Measurements from ENCODE around the gene GGA1.

GGA1 gene

GRCh38 chr22:37617431-37617830 lies 8.8 kb downstream of the GGA1 start:
- Mint-ChIP-seq H3K27me3 (no peaks in the 10 kb centered on the region), H3K27ac (no peak overlapping the region), H3K4me3 (no peak overlapping the region), H3K4me1 (no peaks in the 10 kb centered on the region), H3K36me3 (no peaks in the 10 kb centered on the region), H3K9me3 (no peaks in the 10 kb centered on the region)

- no peak overlapping the region for H3K4me3 Mint-ChIP-seq
- H3K27ac Mint-ChIP-seq, result no peak overlapping the region
- H3K27me3 Mint-ChIP-seq, result no peaks in the 10 kb centered on the region
- no peaks in the 10 kb centered on the region for H3K36me3 Mint-ChIP-seq
- H3K9me3 Mint-ChIP-seq, result no peaks in the 10 kb centered on the region
- peaks cover 3% of the 10 kb centered on the region for H3K4me1 Mint-ChIP-seq
Measured at GRCh38 chr22:37618072-37618656, 9.5 kb downstream of the GGA1 start.

GRCh38 chr22:37618674-37619073 lies 10.0 kb downstream of the GGA1 start:
- no peaks in the 10 kb centered on the region for H3K27me3 Mint-ChIP-seq
- H3K9me3 Mint-ChIP-seq, result no peaks in the 10 kb centered on the region
- no peak overlapping the region for H3K27ac Mint-ChIP-seq
- peaks cover 2% of the 10 kb centered on the region for H3K36me3 Mint-ChIP-seq
- H3K4me3 Mint-ChIP-seq, result no peak overlapping the region
- H3K4me1 Mint-ChIP-seq, result peaks cover 6% of the 10 kb centered on the region

- Mint-ChIP-seq H3K9me3 (no peaks in the 10 kb centered on the region), H3K36me3 (peaks cover 3% of the 10 kb centered on the region), H3K27me3 (no peaks in the 10 kb centered on the region), H3K4me1 (peaks cover 19% of the 10 kb centered on the region), H3K4me3 (no peak overlapping the region), H3K27ac (no peak overlapping the region)
Measured at GRCh38 chr22:37619991-37620390, 11.4 kb downstream of the GGA1 start.

GRCh38 chr22:37621352-37621860 lies 12.8 kb downstream of the GGA1 start:
- Mint-ChIP-seq H3K4me3 (no peak overlapping the region), H3K4me1 (peaks cover 33% of the 10 kb centered on the region), H3K27me3 (no peaks in the 10 kb centered on the region), H3K9me3 (no peaks in the 10 kb centered on the region), H3K36me3 (peaks cover 6% of the 10 kb centered on the region), H3K27ac (no peak overlapping the region)

GRCh38 chr22:37623075-37624016 lies 14.7 kb downstream of the GGA1 start:
- no peaks in the 10 kb centered on the region for H3K9me3 Mint-ChIP-seq
- peaks cover 51% of the 10 kb centered on the region for H3K4me1 Mint-ChIP-seq
- peak overlapping the region; percentile 59 for H3K4me3 Mint-ChIP-seq
- H3K27me3 Mint-ChIP-seq, result no peaks in the 10 kb centered on the region
- H3K36me3 Mint-ChIP-seq, result peaks cover 6% of the 10 kb centered on the region
- peak overlapping the region; percentile 86 for H3K27ac Mint-ChIP-seq

- peaks cover 6% of the 10 kb centered on the region for H3K36me3 Mint-ChIP-seq
- H3K4me1 Mint-ChIP-seq, result peaks cover 56% of the 10 kb centered on the region
- H3K4me3 Mint-ChIP-seq, result no peak overlapping the region
- H3K27ac Mint-ChIP-seq, result no peak overlapping the region
- H3K9me3 Mint-ChIP-seq, result no peaks in the 10 kb centered on the region
- no peaks in the 10 kb centered on the region for H3K27me3 Mint-ChIP-seq
Measured at GRCh38 chr22:37624017-37624365, 15.4 kb downstream of the GGA1 start.

- H3K27ac Mint-ChIP-seq, result peak overlapping the region; percentile 71
- peaks cover 6% of the 10 kb centered on the region for H3K36me3 Mint-ChIP-seq
- no peaks in the 10 kb centered on the region for H3K9me3 Mint-ChIP-seq
- no peaks in the 10 kb centered on the region for H3K27me3 Mint-ChIP-seq
- H3K4me1 Mint-ChIP-seq, result peaks cover 56% of the 10 kb centered on the region
- no peak overlapping the region for H3K4me3 Mint-ChIP-seq
Measured at GRCh38 chr22:37624876-37625275, 16.2 kb downstream of the GGA1 start.

- Mint-ChIP-seq H3K27me3 (no peaks in the 10 kb centered on the region), H3K4me3 (no peak overlapping the region), H3K36me3 (peaks cover 6% of the 10 kb centered on the region), H3K9me3 (no peaks in the 10 kb centered on the region), H3K4me1 (peaks cover 56% of the 10 kb centered on the region), H3K27ac (peak overlapping the region; percentile 41)
Measured at GRCh38 chr22:37625737-37626136, 17.1 kb downstream of the GGA1 start.

GRCh38 chr22:37626144-37626543 lies 17.5 kb downstream of the GGA1 start:
- peaks cover 6% of the 10 kb centered on the region for H3K36me3 Mint-ChIP-seq
- H3K27ac Mint-ChIP-seq, result peak overlapping the region; percentile 41
- no peaks in the 10 kb centered on the region for H3K9me3 Mint-ChIP-seq
- peaks cover 56% of the 10 kb centered on the region for H3K4me1 Mint-ChIP-seq
- H3K4me3 Mint-ChIP-seq, result no peak overlapping the region
- no peaks in the 10 kb centered on the region for H3K27me3 Mint-ChIP-seq

- peak overlapping the region; percentile 77 for H3K4me3 Mint-ChIP-seq
- peaks cover 56% of the 10 kb centered on the region for H3K4me1 Mint-ChIP-seq
- H3K36me3 Mint-ChIP-seq, result peaks cover 6% of the 10 kb centered on the region
- H3K9me3 Mint-ChIP-seq, result no peaks in the 10 kb centered on the region
- H3K27me3 Mint-ChIP-seq, result no peaks in the 10 kb centered on the region
- peak overlapping the region; percentile 94 for H3K27ac Mint-ChIP-seq
Measured at GRCh38 chr22:37626556-37627075, 18.0 kb downstream of the GGA1 start.

- H3K27ac Mint-ChIP-seq, result peak overlapping the region; percentile 94
- peaks cover 56% of the 10 kb centered on the region for H3K4me1 Mint-ChIP-seq
- no peaks in the 10 kb centered on the region for H3K9me3 Mint-ChIP-seq
- H3K27me3 Mint-ChIP-seq, result no peaks in the 10 kb centered on the region
- peak overlapping the region; percentile 77 for H3K4me3 Mint-ChIP-seq
- H3K36me3 Mint-ChIP-seq, result peaks cover 6% of the 10 kb centered on the region
Measured at GRCh38 chr22:37627121-37627520, 18.5 kb downstream of the GGA1 start.

GRCh38 chr22:37627545-37627944 lies 18.9 kb downstream of the GGA1 start:
- Mint-ChIP-seq H3K9me3 (no peaks in the 10 kb centered on the region), H3K27me3 (no peaks in the 10 kb centered on the region), H3K27ac (peak overlapping the region; percentile 94), H3K4me3 (peak overlapping the region; percentile 77), H3K36me3 (peaks cover 6% of the 10 kb centered on the region), H3K4me1 (peaks cover 56% of the 10 kb centered on the region)

GRCh38 chr22:37628830-37629229 lies 20.2 kb downstream of the GGA1 start:
- no peak overlapping the region for H3K4me3 Mint-ChIP-seq
- H3K36me3 Mint-ChIP-seq, result peaks cover 3% of the 10 kb centered on the region
- H3K9me3 Mint-ChIP-seq, result no peaks in the 10 kb centered on the region
- no peaks in the 10 kb centered on the region for H3K27me3 Mint-ChIP-seq
- peaks cover 57% of the 10 kb centered on the region for H3K4me1 Mint-ChIP-seq
- H3K27ac Mint-ChIP-seq, result peak overlapping the region; percentile 86

GRCh38 chr22:37629928-37630327 lies 21.3 kb downstream of the GGA1 start:
- peaks cover 57% of the 10 kb centered on the region for H3K4me1 Mint-ChIP-seq
- H3K27me3 Mint-ChIP-seq, result no peaks in the 10 kb centered on the region
- peaks cover 3% of the 10 kb centered on the region for H3K36me3 Mint-ChIP-seq
- no peak overlapping the region for H3K4me3 Mint-ChIP-seq
- H3K27ac Mint-ChIP-seq, result no peak overlapping the region
- no peaks in the 10 kb centered on the region for H3K9me3 Mint-ChIP-seq

GRCh38 chr22:37630839-37631435 lies 22.3 kb downstream of the GGA1 start:
- Mint-ChIP-seq H3K27me3 (no peaks in the 10 kb centered on the region), H3K27ac (no peak overlapping the region), H3K4me3 (no peak overlapping the region), H3K9me3 (no peaks in the 10 kb centered on the region), H3K36me3 (no peaks in the 10 kb centered on the region), H3K4me1 (peaks cover 53% of the 10 kb centered on the region)

Data from activated naive CD4-positive, alpha-beta T cell treated with anti-CD3 and anti-CD28 coated beads, Interleukin-2, amount 50 U/mL, for 24 hours (primary cell).